Stomach (tissue), 4 donors: ENCODE data around the gene ARL8B.

Experiments
- POLR2A ChIP-seq, 4 donors: fragments of 450-650 bp; IDR thresholded peaks; one replicate each; pipeline ENCODE4 v1.6.1; 2016; ENCODE audit warnings: antibody characterized with exemption in 4 of 4, control low read depth in 2 of 4, mild to moderate bottlenecking in 1 of 4, moderate library complexity in 1 of 4
- POLR2AphosphoS5 ChIP-seq, 3 donors: sonication (generic); formaldehyde crosslinking; IDR thresholded peaks; one replicate each; pipeline ENCODE4 v1.6.1; 2016; ENCODE audit warnings: antibody characterized with exemption in 3 of 3
- TF ChIP-seq, protein P1 (sequence below), 7 experiments: fragments of 450-650 bp in 4 of 7; fragments of 200-600 bp in 3 of 7; sonication (generic) in 3 of 7; IDR thresholded peaks; one replicate each; pipeline ENCODE4 v1.5.1; 2016 to 2019; ENCODE audit warnings: antibody characterized with exemption in 7 of 7, control low read depth in 2 of 7, mild to moderate bottlenecking in 1 of 7

GRCh38 chr3:5078151-5078550, 43.9 kb upstream of the ARL8B start:
- TF ChIP-seq, protein P1, sequence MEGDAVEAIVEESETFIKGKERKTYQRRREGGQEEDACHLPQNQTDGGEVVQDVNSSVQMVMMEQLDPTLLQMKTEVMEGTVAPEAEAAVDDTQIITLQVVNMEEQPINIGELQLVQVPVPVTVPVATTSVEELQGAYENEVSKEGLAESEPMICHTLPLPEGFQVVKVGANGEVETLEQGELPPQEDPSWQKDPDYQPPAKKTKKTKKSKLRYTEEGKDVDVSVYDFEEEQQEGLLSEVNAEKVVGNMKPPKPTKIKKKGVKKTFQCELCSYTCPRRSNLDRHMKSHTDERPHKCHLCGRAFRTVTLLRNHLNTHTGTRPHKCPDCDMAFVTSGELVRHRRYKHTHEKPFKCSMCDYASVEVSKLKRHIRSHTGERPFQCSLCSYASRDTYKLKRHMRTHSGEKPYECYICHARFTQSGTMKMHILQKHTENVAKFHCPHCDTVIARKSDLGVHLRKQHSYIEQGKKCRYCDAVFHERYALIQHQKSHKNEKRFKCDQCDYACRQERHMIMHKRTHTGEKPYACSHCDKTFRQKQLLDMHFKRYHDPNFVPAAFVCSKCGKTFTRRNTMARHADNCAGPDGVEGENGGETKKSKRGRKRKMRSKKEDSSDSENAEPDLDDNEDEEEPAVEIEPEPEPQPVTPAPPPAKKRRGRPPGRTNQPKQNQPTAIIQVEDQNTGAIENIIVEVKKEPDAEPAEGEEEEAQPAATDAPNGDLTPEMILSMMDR (IDR thresholded peaks at IDR 0.05), result no peak
- TF ChIP-seq POLR2A (IDR thresholded peaks at IDR 0.05) (no peak), POLR2AphosphoS5 (IDR thresholded peaks at IDR 0.05) (peak in 2 of 3 donors; percentile 45 to 54)
